Stimulated activated CD4-positive, alpha-beta T cell treated with anti-CD3 and anti-CD28 coated beads, Interleukin-12 subunit alpha, Interleukin-12 subunit beta, amount 100 ng/mL, for 24 hours (primary cell): ENCODE data around the gene CYB561A3.
"Not testable (repeated sequence)": the region's sequence is repeated elsewhere in the genome, so short reads cannot be mapped to it uniquely, and the experiment has no call there.

Experiments
- DNase-seq, 2 experiments: peaks; one replicate each; pipeline ENCODE4 v3.0.0-alpha.2; 2020; ENCODE audit warnings: low read depth in 2 of 2

The CYB561A3 gene

GRCh38 chr11:61361741-61362541, at the start of gene CYB561A3, which contains the start of gene TMEM138:
Gene CYB561A3 (minus strand): TSS chr11:61361882. CDS start chr11:61356713, 5,169 bp downstream.
Gene TMEM138 (plus strand): TSS chr11:61362374. CDS start chr11:61364391, 2,017 bp downstream.
- peak; percentile 86 to 89 for DNase-seq

- DNase-seq: no peak
These were observed 45.5 kb upstream of the CYB561A3 start for GRCh38 chr11:61406991-61407728.

- no peak for DNase-seq
These were observed 44.4 kb upstream of the CYB561A3 start for GRCh38 chr11:61406067-61406466.

GRCh38 chr11:61404641-61405040, 43.0 kb upstream of the CYB561A3 start:
- DNase-seq: no peak

- DNase-seq: no peak
These were observed 42.4 kb upstream of the CYB561A3 start for GRCh38 chr11:61404103-61404502.

- no peak for DNase-seq
These were observed 42.0 kb upstream of the CYB561A3 start for GRCh38 chr11:61403658-61404057.

GRCh38 chr11:61401573-61401972, 39.9 kb upstream of the CYB561A3 start:
- DNase-seq: no peak

- DNase-seq: no peak
These were observed 39.5 kb upstream of the CYB561A3 start for GRCh38 chr11:61401173-61401572.

- no peak for DNase-seq
These were observed 31.4 kb upstream of the CYB561A3 start for GRCh38 chr11:61392981-61393595.

- DNase-seq: no peak
These were observed 28.5 kb upstream of the CYB561A3 start for GRCh38 chr11:61390161-61390560.

- no peak for DNase-seq
These were observed 22.9 kb upstream of the CYB561A3 start for GRCh38 chr11:61384271-61385242.

- DNase-seq: not testable (repeated sequence)
These were observed 22.2 kb upstream of the CYB561A3 start for GRCh38 chr11:61383859-61384258.

- no peak for DNase-seq
These were observed 19.2 kb upstream of the CYB561A3 start for GRCh38 chr11:61380884-61381283.

GRCh38 chr11:61378713-61379313, 17.1 kb upstream of the CYB561A3 start:
- no peak for DNase-seq

GRCh38 chr11:61377461-61378160, 15.9 kb upstream of the CYB561A3 start:
- DNase-seq: no peak

GRCh38 chr11:61375761-61376108, 14.1 kb upstream of the CYB561A3 start:
- DNase-seq: no peak

- no peak for DNase-seq
These were observed 11.2 kb upstream of the CYB561A3 start for GRCh38 chr11:61372659-61373420.

GRCh38 chr11:61370349-61371005, 8.8 kb upstream of the CYB561A3 start:
- DNase-seq: no peak
